SK-N-SH (cell line): ENCODE data around the gene LGR6.

Experiments used
- EZH2phosphoT487 ChIP-seq: fragments of 200-600 bp; sonication (generic); IDR thresholded peaks from 2 replicates; pipeline ENCODE4 v1.6.1; 2017; ENCODE audit warnings: low read depth, mixed run types, mild to moderate bottlenecking, antibody characterized with exemption, moderate library complexity, borderline replicate concordance
- FOXM1 ChIP-seq: IDR thresholded peaks from 2 replicates; pipeline ENCODE4 v1.4.0; 2012; ENCODE audit warnings: low read depth, mild to moderate bottlenecking
- GABPA ChIP-seq: IDR thresholded peaks from 2 replicates; pipeline ENCODE4 v1.4.0; 2012; ENCODE audit warnings: low read depth, mild to moderate bottlenecking
- JUND ChIP-seq: IDR thresholded peaks from 2 replicates; pipeline ENCODE4 v1.4.0; 2012
- NRF1 ChIP-seq: IDR thresholded peaks from 2 replicates; pipeline ENCODE4 v1.6.1; 2012; ENCODE audit warnings: low read depth, mild to moderate bottlenecking, low read length
- POLR2AphosphoS5 ChIP-seq: IDR thresholded peaks from 2 replicates; pipeline ENCODE4 v1.6.1; 2012; ENCODE audit warnings: low read depth, low read length
- RAD21 ChIP-seq: IDR thresholded peaks from 2 replicates; pipeline ENCODE4 v1.6.1; 2012; ENCODE audit warnings: mild to moderate bottlenecking, low read length
- RXRA ChIP-seq: IDR thresholded peaks from 2 replicates; pipeline ENCODE4 v1.4.0; 2012; ENCODE audit warnings: low read depth, mild to moderate bottlenecking, borderline replicate concordance
- SMC3 ChIP-seq: IDR thresholded peaks from 2 replicates; pipeline ENCODE4 v1.6.1; 2012; ENCODE audit warnings: low read depth, low read length, improper control_type of control experiment
- YY1 ChIP-seq: IDR thresholded peaks from 2 replicates; pipeline ENCODE4 v1.4.0; 2012; ENCODE audit warnings: low read depth, mild to moderate bottlenecking
- TF ChIP-seq, protein P1 (sequence below): fragments of 200-600 bp; sonication (generic); IDR thresholded peaks from 2 replicates; pipeline ENCODE4 v1.6.1; 2017; ENCODE audit warnings: antibody characterized with exemption, mild to moderate bottlenecking, moderate library complexity
- TF ChIP-seq, protein P2 (sequence below): fragments of 150-350 bp; IDR thresholded peaks from 2 replicates; pipeline ENCODE4 v1.6.1; 2016; ENCODE audit warnings: mild to moderate bottlenecking, low read depth, low read length
- TF ChIP-seq, protein P3 (sequence below): IDR thresholded peaks from 2 replicates; pipeline ENCODE4 v1.4.0; 2012; ENCODE audit warnings: low read depth
- TF ChIP-seq, protein P4 (sequence below): IDR thresholded peaks from 2 replicates; pipeline ENCODE4 v1.6.1; 2012; ENCODE audit warnings: mild to moderate bottlenecking, low read depth, low read length, moderate library complexity

DNA sequence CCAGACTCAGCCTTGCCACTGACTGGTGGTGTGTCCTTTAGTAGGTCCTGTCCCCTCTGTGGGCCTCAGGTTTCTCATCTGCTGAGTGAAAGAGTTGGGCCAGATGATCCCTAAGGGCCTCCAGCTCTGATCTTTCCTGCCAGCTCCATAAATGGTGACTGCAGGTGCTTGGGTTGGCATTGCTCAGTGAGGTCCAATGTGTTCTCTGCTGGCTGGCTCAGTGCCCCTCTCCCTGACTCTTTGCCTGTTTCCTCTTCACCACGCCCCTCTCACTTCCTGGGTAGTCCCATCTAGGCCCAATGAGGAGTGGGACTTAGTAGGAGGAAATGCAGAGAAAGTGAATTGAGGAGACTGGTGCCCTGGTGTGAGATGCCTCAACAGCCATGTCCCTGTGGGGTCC, 111.6 kb downstream of the LGR6 start:
- TF ChIP-seq RXRA = no peak
- no peak for TF ChIP-seq POLR2AphosphoS5
- TF ChIP-seq, protein P1, sequence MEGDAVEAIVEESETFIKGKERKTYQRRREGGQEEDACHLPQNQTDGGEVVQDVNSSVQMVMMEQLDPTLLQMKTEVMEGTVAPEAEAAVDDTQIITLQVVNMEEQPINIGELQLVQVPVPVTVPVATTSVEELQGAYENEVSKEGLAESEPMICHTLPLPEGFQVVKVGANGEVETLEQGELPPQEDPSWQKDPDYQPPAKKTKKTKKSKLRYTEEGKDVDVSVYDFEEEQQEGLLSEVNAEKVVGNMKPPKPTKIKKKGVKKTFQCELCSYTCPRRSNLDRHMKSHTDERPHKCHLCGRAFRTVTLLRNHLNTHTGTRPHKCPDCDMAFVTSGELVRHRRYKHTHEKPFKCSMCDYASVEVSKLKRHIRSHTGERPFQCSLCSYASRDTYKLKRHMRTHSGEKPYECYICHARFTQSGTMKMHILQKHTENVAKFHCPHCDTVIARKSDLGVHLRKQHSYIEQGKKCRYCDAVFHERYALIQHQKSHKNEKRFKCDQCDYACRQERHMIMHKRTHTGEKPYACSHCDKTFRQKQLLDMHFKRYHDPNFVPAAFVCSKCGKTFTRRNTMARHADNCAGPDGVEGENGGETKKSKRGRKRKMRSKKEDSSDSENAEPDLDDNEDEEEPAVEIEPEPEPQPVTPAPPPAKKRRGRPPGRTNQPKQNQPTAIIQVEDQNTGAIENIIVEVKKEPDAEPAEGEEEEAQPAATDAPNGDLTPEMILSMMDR = no peak
- TF ChIP-seq FOXM1 = no peak
- TF ChIP-seq, protein P2, sequence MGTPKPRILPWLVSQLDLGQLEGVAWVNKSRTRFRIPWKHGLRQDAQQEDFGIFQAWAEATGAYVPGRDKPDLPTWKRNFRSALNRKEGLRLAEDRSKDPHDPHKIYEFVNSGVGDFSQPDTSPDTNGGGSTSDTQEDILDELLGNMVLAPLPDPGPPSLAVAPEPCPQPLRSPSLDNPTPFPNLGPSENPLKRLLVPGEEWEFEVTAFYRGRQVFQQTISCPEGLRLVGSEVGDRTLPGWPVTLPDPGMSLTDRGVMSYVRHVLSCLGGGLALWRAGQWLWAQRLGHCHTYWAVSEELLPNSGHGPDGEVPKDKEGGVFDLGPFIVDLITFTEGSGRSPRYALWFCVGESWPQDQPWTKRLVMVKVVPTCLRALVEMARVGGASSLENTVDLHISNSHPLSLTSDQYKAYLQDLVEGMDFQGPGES = no peak
- no peak for TF ChIP-seq GABPA
- no peak for TF ChIP-seq EZH2phosphoT487
- TF ChIP-seq, protein P3, sequence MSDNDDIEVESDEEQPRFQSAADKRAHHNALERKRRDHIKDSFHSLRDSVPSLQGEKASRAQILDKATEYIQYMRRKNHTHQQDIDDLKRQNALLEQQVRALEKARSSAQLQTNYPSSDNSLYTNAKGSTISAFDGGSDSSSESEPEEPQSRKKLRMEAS = no peak
- TF ChIP-seq RAD21 = no peak
- no peak for TF ChIP-seq NRF1
- TF ChIP-seq, protein P4, sequence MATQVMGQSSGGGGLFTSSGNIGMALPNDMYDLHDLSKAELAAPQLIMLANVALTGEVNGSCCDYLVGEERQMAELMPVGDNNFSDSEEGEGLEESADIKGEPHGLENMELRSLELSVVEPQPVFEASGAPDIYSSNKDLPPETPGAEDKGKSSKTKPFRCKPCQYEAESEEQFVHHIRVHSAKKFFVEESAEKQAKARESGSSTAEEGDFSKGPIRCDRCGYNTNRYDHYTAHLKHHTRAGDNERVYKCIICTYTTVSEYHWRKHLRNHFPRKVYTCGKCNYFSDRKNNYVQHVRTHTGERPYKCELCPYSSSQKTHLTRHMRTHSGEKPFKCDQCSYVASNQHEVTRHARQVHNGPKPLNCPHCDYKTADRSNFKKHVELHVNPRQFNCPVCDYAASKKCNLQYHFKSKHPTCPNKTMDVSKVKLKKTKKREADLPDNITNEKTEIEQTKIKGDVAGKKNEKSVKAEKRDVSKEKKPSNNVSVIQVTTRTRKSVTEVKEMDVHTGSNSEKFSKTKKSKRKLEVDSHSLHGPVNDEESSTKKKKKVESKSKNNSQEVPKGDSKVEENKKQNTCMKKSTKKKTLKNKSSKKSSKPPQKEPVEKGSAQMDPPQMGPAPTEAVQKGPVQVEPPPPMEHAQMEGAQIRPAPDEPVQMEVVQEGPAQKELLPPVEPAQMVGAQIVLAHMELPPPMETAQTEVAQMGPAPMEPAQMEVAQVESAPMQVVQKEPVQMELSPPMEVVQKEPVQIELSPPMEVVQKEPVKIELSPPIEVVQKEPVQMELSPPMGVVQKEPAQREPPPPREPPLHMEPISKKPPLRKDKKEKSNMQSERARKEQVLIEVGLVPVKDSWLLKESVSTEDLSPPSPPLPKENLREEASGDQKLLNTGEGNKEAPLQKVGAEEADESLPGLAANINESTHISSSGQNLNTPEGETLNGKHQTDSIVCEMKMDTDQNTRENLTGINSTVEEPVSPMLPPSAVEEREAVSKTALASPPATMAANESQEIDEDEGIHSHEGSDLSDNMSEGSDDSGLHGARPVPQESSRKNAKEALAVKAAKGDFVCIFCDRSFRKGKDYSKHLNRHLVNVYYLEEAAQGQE = no peak
- TF ChIP-seq SMC3 = no peak
- no peak for TF ChIP-seq JUND
- no peak for TF ChIP-seq YY1
